Tibial nerve (tissue), 3 donors: ENCODE results near the gene PRKAG2.

Experiments used
- POLR2A ChIP-seq, 2 donors: fragments of 450-650 bp; IDR thresholded peaks; one replicate each; pipeline ENCODE4 v1.6.1; 2017; ENCODE audit warnings: antibody characterized with exemption in 2 of 2, mild to moderate bottlenecking in 2 of 2, moderate library complexity in 2 of 2
- TF ChIP-seq, protein P1 (sequence below), 5 experiments: fragments of 200-600 bp in 3 of 5; fragments of 450-650 bp in 2 of 5; sonication (generic) in 3 of 5; IDR thresholded peaks; one replicate each; pipeline ENCODE4 v1.5.1; 2016 to 2019; ENCODE audit warnings: antibody characterized with exemption in 5 of 5, mild to moderate bottlenecking in 3 of 5, moderate library complexity in 2 of 5

DNA sequence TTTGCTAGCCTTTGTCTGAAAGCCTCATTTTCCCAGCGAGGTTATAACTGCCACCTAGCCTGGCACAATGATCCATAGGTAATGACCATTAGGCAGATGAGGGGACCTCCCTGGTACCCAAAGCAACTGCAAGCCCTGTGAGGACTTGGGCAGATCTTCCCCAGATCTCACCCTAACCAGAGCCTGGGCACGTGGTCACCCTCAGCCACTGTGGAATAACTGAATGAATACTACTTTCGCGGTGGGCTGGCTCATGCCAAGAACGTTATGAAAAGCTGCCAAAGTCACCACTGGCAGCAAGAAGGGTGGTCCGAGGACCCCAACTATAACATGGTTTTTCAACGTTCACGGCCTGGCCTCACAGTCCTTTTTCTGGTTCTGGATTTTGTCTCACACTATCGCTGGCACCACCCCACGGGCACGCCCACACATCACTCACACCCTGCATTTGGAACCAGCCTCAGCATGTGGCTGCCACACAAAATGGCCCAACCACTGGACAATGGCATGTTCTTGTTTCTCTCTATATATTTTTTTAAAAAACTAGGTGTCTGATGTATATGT lies 3.4 kb downstream of the PRKAG2 start:
- TF ChIP-seq POLR2A (IDR thresholded peaks at IDR 0.05): no peak
- TF ChIP-seq, protein P1, sequence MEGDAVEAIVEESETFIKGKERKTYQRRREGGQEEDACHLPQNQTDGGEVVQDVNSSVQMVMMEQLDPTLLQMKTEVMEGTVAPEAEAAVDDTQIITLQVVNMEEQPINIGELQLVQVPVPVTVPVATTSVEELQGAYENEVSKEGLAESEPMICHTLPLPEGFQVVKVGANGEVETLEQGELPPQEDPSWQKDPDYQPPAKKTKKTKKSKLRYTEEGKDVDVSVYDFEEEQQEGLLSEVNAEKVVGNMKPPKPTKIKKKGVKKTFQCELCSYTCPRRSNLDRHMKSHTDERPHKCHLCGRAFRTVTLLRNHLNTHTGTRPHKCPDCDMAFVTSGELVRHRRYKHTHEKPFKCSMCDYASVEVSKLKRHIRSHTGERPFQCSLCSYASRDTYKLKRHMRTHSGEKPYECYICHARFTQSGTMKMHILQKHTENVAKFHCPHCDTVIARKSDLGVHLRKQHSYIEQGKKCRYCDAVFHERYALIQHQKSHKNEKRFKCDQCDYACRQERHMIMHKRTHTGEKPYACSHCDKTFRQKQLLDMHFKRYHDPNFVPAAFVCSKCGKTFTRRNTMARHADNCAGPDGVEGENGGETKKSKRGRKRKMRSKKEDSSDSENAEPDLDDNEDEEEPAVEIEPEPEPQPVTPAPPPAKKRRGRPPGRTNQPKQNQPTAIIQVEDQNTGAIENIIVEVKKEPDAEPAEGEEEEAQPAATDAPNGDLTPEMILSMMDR (IDR thresholded peaks at IDR 0.05): no peak
